ENCODE results near the gene MRPS16. TPM values are rescaled to one million over a fixed set of nuclear protein-coding genes. Genes with fewer than 3 reads are reported as not detected.

The MRPS16 gene
- total RNA-seq, 1 donor from 2014 or later, result 67.0 TPM

DNA sequence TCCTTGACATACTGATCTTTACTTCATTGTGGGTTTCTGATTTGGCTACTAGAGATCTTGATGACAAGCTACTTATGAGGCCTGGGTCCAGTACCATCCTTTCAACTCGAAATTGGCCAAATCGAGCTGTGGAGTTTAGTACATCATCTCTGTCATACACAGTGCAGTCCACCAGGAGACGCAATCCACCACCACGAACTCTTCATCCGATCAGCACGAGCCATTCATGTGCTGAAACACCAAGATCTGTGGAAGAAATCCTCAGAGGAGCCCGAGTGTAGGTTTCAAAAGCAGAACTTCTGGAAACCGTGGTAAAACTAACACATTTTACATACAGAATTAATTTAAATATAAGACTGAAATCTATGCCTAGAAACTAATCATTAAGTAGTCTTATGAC lies 19.6 kb downstream of the MRPS16 start:
- Histone ChIP-seq H3K4me3 (ENCODE audit: insufficient read depth, low read depth, low read length) (no peak overlapping the region), H3K36me3 (ENCODE audit: insufficient read depth, low read length) (peaks cover 13% of the 10 kb centered on the region), H3K27ac (ENCODE audit: low read depth, low read length) (no peak overlapping the region), H2AFZ (ENCODE audit: low read depth, low read length) (no peak overlapping the region), H3K27me3 (ENCODE audit: insufficient read depth, low read length) (no peaks in the 10 kb centered on the region), H3K4me1 (ENCODE audit: insufficient read depth, low read length) (no peaks in the 10 kb centered on the region), H3K9ac (ENCODE audit: low read length) (no peak overlapping the region), H3K9me3 (ENCODE audit: insufficient read depth, low read depth, low read length) (no peaks in the 10 kb centered on the region), H3K4me2 (ENCODE audit: low read length) (no peak overlapping the region), H4K20me1 (ENCODE audit: insufficient read depth, low read length) (no peaks in the 10 kb centered on the region), H3K79me2 (ENCODE audit: insufficient read depth, low read length) (no peaks in the 10 kb centered on the region)
- TF ChIP-seq, protein P1, sequence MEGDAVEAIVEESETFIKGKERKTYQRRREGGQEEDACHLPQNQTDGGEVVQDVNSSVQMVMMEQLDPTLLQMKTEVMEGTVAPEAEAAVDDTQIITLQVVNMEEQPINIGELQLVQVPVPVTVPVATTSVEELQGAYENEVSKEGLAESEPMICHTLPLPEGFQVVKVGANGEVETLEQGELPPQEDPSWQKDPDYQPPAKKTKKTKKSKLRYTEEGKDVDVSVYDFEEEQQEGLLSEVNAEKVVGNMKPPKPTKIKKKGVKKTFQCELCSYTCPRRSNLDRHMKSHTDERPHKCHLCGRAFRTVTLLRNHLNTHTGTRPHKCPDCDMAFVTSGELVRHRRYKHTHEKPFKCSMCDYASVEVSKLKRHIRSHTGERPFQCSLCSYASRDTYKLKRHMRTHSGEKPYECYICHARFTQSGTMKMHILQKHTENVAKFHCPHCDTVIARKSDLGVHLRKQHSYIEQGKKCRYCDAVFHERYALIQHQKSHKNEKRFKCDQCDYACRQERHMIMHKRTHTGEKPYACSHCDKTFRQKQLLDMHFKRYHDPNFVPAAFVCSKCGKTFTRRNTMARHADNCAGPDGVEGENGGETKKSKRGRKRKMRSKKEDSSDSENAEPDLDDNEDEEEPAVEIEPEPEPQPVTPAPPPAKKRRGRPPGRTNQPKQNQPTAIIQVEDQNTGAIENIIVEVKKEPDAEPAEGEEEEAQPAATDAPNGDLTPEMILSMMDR (IDR thresholded peaks at IDR 0.05; ENCODE audit: insufficient read depth, low read depth, low read length), result no peak
- Mint-ChIP-seq H3K27me3 (ENCODE audit: low read depth, unreplicated experiment) (no peaks in the 10 kb centered on the region), H3K4me1 (ENCODE audit: low read depth, unreplicated experiment) (peaks cover 8% of the 10 kb centered on the region), H3K9me3 (ENCODE audit: unreplicated experiment) (no peaks in the 10 kb centered on the region), H3K27ac (ENCODE audit: unreplicated experiment) (no peak overlapping the region), H3K36me3 (ENCODE audit: low read depth, unreplicated experiment) (peaks cover 12% of the 10 kb centered on the region), H3K4me3 (ENCODE audit: unreplicated experiment) (no peak overlapping the region)
- no peak for FAIRE-seq
- DNase-seq (ENCODE audit: low read depth), result no peak

DNA sequence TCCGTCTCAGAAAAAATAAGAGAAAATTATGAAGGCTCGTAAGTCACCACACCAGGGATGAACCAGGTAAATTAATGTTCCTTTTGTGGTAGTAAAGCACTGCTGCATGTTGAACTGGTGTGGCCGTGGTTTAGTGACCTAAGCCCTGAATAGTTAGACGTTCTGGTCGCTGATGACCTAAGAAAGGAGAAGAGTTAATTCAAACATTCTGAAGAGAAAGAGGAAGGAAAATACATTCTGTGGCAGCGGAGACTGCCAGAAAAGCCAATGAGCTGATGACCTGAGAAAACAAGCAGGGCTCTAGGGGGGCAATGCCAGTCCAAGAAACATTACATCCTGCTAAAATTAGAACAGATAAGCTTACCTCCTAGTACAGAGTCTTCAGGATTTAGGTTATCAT lies 22.9 kb downstream of the MRPS16 start:
- TF ChIP-seq EZH2 (IDR thresholded peaks at IDR 0.05; ENCODE audit: insufficient read depth, low read length), result no peak
- TF ChIP-seq, protein P1 (IDR thresholded peaks at IDR 0.05; ENCODE audit: insufficient read depth, low read depth, low read length), result no peak
- H3K4me1 ChIP-seq (ENCODE audit: insufficient read depth, low read length), result no peaks in the 10 kb centered on the region
- Mint-ChIP-seq H3K4me1 (ENCODE audit: low read depth, unreplicated experiment) (peaks cover 8% of the 10 kb centered on the region), H3K4me3 (ENCODE audit: unreplicated experiment) (no peak overlapping the region), H3K9me3 (ENCODE audit: unreplicated experiment) (no peaks in the 10 kb centered on the region), H3K27ac (ENCODE audit: unreplicated experiment) (no peak overlapping the region), H3K27me3 (ENCODE audit: low read depth, unreplicated experiment) (no peaks in the 10 kb centered on the region), H3K36me3 (ENCODE audit: low read depth, unreplicated experiment) (peaks cover 9% of the 10 kb centered on the region)
- FAIRE-seq, result no peak
- H3K36me3 ChIP-seq (ENCODE audit: insufficient read depth, low read length), result peaks cover 10% of the 10 kb centered on the region
- H3K27me3 ChIP-seq (ENCODE audit: insufficient read depth, low read length), result no peaks in the 10 kb centered on the region
- H3K9ac ChIP-seq (ENCODE audit: low read length), result no peak overlapping the region
- H3K4me2 ChIP-seq (ENCODE audit: low read length), result no peak overlapping the region
- H4K20me1 ChIP-seq (ENCODE audit: insufficient read depth, low read length), result no peaks in the 10 kb centered on the region
- H3K4me3 ChIP-seq (ENCODE audit: insufficient read depth, low read depth, low read length), result no peak overlapping the region
- no peak overlapping the region for H2AFZ ChIP-seq (ENCODE audit: low read depth, low read length)
- no peaks in the 10 kb centered on the region for H3K79me2 ChIP-seq (ENCODE audit: insufficient read depth, low read length)
- no peaks in the 10 kb centered on the region for H3K9me3 ChIP-seq (ENCODE audit: insufficient read depth, low read depth, low read length)
- DNase-seq (ENCODE audit: low read depth), result no peak
- H3K27ac ChIP-seq (ENCODE audit: low read depth, low read length), result no peak overlapping the region

DNA sequence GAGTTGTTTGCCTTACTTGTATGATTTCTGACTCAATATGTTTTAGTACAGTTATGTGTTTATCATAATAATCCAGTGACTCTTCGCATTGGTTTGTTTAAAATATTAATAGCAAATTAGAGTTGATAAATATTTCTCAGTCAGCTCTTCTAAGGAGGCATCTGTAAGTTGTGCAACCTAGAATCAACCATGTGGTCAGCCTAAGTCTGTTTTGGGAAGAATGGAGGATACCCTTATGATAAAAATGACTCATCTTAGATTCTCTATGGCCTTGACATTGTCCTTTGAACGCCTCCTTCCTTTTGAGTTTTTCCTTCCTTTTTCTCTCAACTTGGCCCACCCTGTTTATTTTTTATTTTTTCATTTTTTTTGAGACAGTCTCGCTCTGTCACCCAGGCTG lies 24.2 kb downstream of the MRPS16 start:
- Histone ChIP-seq H3K4me1 (ENCODE audit: insufficient read depth, low read length) (no peaks in the 10 kb centered on the region), H3K4me2 (ENCODE audit: low read length) (no peak overlapping the region), H3K27me3 (ENCODE audit: insufficient read depth, low read length) (no peaks in the 10 kb centered on the region), H3K4me3 (ENCODE audit: insufficient read depth, low read depth, low read length) (no peak overlapping the region), H3K36me3 (ENCODE audit: insufficient read depth, low read length) (peaks cover 10% of the 10 kb centered on the region), H3K9me3 (ENCODE audit: insufficient read depth, low read depth, low read length) (no peaks in the 10 kb centered on the region), H3K27ac (ENCODE audit: low read depth, low read length) (no peak overlapping the region), H2AFZ (ENCODE audit: low read depth, low read length) (no peak overlapping the region), H3K9ac (ENCODE audit: low read length) (no peak overlapping the region), H3K79me2 (ENCODE audit: insufficient read depth, low read length) (no peaks in the 10 kb centered on the region), H4K20me1 (ENCODE audit: insufficient read depth, low read length) (no peaks in the 10 kb centered on the region)
- TF ChIP-seq, protein P1 (IDR thresholded peaks at IDR 0.05; ENCODE audit: insufficient read depth, low read depth, low read length), result no peak
- H3K27ac Mint-ChIP-seq (ENCODE audit: unreplicated experiment), result no peak overlapping the region
- FAIRE-seq, result no peak
- no peak for DNase-seq (ENCODE audit: low read depth)
- H3K4me1 Mint-ChIP-seq (ENCODE audit: low read depth, unreplicated experiment), result peaks cover 6% of the 10 kb centered on the region
- no peaks in the 10 kb centered on the region for H3K9me3 Mint-ChIP-seq (ENCODE audit: unreplicated experiment)
- peaks cover 9% of the 10 kb centered on the region for H3K36me3 Mint-ChIP-seq (ENCODE audit: low read depth, unreplicated experiment)
- no peak overlapping the region for H3K4me3 Mint-ChIP-seq (ENCODE audit: unreplicated experiment)
- H3K27me3 Mint-ChIP-seq (ENCODE audit: low read depth, unreplicated experiment), result no peaks in the 10 kb centered on the region
